Measurements from ENCODE around the gene SEPTIN5. TPM values are rescaled to one million over a fixed set of nuclear protein-coding genes. Genes with fewer than 3 reads are reported as not detected.

SEPTIN5 gene
- total and polyA plus RNA-seq, 7 donors = 3.7 to 10.9 (median 7.0) TPM

GRCh38 chr22:19762568-19763457, 48.5 kb downstream of the SEPTIN5 start:
- TF ChIP-seq, protein P1, sequence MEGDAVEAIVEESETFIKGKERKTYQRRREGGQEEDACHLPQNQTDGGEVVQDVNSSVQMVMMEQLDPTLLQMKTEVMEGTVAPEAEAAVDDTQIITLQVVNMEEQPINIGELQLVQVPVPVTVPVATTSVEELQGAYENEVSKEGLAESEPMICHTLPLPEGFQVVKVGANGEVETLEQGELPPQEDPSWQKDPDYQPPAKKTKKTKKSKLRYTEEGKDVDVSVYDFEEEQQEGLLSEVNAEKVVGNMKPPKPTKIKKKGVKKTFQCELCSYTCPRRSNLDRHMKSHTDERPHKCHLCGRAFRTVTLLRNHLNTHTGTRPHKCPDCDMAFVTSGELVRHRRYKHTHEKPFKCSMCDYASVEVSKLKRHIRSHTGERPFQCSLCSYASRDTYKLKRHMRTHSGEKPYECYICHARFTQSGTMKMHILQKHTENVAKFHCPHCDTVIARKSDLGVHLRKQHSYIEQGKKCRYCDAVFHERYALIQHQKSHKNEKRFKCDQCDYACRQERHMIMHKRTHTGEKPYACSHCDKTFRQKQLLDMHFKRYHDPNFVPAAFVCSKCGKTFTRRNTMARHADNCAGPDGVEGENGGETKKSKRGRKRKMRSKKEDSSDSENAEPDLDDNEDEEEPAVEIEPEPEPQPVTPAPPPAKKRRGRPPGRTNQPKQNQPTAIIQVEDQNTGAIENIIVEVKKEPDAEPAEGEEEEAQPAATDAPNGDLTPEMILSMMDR (IDR thresholded peaks at IDR 0.05) = no peak
- intact Hi-C loops (cut with DNase I) = loop anchor here in 1 of 2 donors (2.0 kb wide), 1 partner anchor 16 kb away; no protein-coding TSS in a partner anchor
- H3K27ac ChIP-seq = peak overlapping the region; percentile 87
- ATAC-seq (peak in 2 of 4 donors; percentile 1 to 21), DNase-seq (no peak)
- H3K36me3 ChIP-seq (ENCODE audit: insufficient read depth in 1 of 2, low read depth in 1 of 2) = peaks cover 0 to 25% of the 10 kb centered on the region in 2 donors
- peaks cover 0 to 19% (median 0%) of the 10 kb centered on the region in 3 donors for H3K27me3 ChIP-seq (ENCODE audit: insufficient read depth in 3 of 3, low read length in 2 of 3)
- H3K9me3 ChIP-seq = no peaks in the 10 kb centered on the region
- H3K4me3 ChIP-seq = peak overlapping the region; percentile 80
- peaks cover 11% of the 10 kb centered on the region for H3K4me1 ChIP-seq
- WGBS, 3 donors = 65 to 78% (median 66%) methylated on average over 32 to 34 of the region's 34 CpGs

DNA sequence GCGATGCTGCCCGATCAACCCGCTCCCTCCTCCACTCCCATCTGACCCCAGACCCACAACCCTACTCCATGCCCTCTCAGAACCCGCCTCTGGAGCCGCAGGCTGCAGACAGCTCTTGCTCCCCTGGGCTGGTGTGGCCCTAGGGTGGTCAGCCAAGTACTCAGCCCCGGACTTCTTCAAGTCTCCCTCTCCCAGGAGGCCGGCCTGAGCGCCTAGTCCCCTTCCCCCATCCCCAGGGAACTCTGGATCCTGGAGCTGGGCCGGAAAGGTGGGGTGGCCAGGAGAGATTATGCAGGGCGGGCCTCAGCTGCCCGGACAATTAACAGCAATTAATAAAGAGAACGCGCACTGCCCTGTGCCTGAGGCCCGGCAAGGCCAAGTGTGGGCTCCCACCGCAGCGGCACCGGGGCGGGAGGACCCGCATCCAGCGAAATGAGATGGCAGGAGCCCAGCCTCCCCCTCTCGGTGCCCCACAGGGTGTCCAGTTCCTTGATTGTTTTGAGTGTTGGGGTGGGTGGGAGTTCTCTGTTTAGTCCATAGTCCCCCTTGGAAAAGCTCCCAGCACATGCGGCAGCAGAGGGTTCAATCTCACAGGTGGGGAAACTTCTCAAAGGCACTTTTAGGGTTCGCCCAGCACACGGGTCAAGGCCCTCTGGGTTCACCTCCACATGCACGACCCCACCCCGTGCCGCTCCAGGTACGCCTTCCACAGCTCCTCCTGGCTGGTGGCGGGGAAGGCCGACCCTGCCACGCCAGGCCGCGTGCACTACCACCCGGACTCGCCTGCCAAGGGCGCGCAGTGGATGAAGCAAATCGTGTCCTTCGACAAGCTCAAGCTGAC, 49.4 kb downstream of the SEPTIN5 start:
- DNase-seq (no peak), ATAC-seq (no peak)
- Histone ChIP-seq H3K9me3 (no peaks in the 10 kb centered on the region), H3K36me3 (ENCODE audit: insufficient read depth in 1 of 2, low read depth in 1 of 2) (peaks cover 0 to 26% of the 10 kb centered on the region in 2 donors), H3K4me1 (peaks cover 11% of the 10 kb centered on the region), H3K27ac (no peak overlapping the region), H3K4me3 (no peak overlapping the region), H3K27me3 (ENCODE audit: insufficient read depth in 3 of 3, low read length in 2 of 3) (peaks cover 0 to 21% (median 0%) of the 10 kb centered on the region in 3 donors)
- TF ChIP-seq, protein P1 (IDR thresholded peaks at IDR 0.05) = no peak
- intact Hi-C loops (cut with DNase I) = loop anchor here in 1 of 2 donors (2.0 kb wide), 1 partner anchor 15 kb away; no protein-coding TSS in a partner anchor
- WGBS, 3 donors = 74 to 81% (median 78%) methylated on average over 39 of the region's 39 CpGs

GRCh38 chr22:19764299-19764593, 49.9 kb downstream of the SEPTIN5 start:
- peaks cover 0 to 26% of the 10 kb centered on the region in 2 donors for H3K36me3 ChIP-seq (ENCODE audit: insufficient read depth in 1 of 2, low read depth in 1 of 2)
- 80 to 91% (median 87%) methylated on average over 17 of the region's 17 CpGs for whole genome bisulfite sequencing, 3 donors
- H3K27me3 ChIP-seq (ENCODE audit: insufficient read depth in 3 of 3, low read length in 2 of 3) = peaks cover 0 to 17% (median 0%) of the 10 kb centered on the region in 3 donors
- H3K9me3 ChIP-seq = no peaks in the 10 kb centered on the region
- H3K4me1 ChIP-seq = peaks cover 11% of the 10 kb centered on the region
- DNase-seq = no peak
- intact Hi-C loops (cut with DNase I) = no loop called here
- H3K4me3 ChIP-seq = no peak overlapping the region
- TF ChIP-seq, protein P1 (IDR thresholded peaks at IDR 0.05) = no peak
- no peak overlapping the region for H3K27ac ChIP-seq
- no peak for ATAC-seq

GRCh38 chr22:19764636-19765476, 50.6 kb downstream of the SEPTIN5 start:
- TF ChIP-seq, protein P1 (IDR thresholded peaks at IDR 0.05) = no peak
- Histone ChIP-seq H3K4me1 (peaks cover 6% of the 10 kb centered on the region), H3K27ac (no peak overlapping the region), H3K4me3 (no peak overlapping the region), H3K9me3 (no peaks in the 10 kb centered on the region), H3K27me3 (ENCODE audit: insufficient read depth in 3 of 3, low read length in 2 of 3) (peaks cover 0 to 14% (median 0%) of the 10 kb centered on the region in 3 donors), H3K36me3 (ENCODE audit: insufficient read depth in 1 of 2, low read depth in 1 of 2) (peaks cover 0 to 30% of the 10 kb centered on the region in 2 donors)
- no peak for DNase-seq
- WGBS, 3 donors = 76 to 80% (median 78%) methylated on average over 24 to 25 of the region's 25 CpGs
- ATAC-seq = no peak
- intact Hi-C loops (cut with DNase I) = no loop called here
